GM12878 (cell line): ENCODE measurements around the gene NTM. TPM values are rescaled to one million over a fixed set of nuclear protein-coding genes. Genes with fewer than 3 reads are reported as not detected.
A peak's percentile ranks its signal among the peaks of the same experiment; 100 is the strongest.

ENCODE experiments used
- ATAC-seq: fragments of 200-7000 bp; cut with Tn5 transposase; 3 replicates; pipeline ENCODE4 v1.9.1; 2020; ENCODE audit warnings: mild to moderate bottlenecking, moderate library complexity
- BruUV-seq: library from RNA; stranded (reverse); fragments of 400-500 nt; replicated peaks from 2 replicates; lab custom pipeline; 2021; lab: Mats Ljungman, UMichigan
- CTCF ChIA-PET: fragments of 300-600 bp; sonication (Branson Sonifier 250); formaldehyde crosslinking; extraction: SDS; loops from one replicate; lab custom pipeline; 2021; ENCODE audit warnings: inconsistent platforms; lab: Yijun Ruan, JAX
- POLR2A ChIA-PET: fragments of 350-600 bp; formaldehyde crosslinking; extraction: SDS; loops from one replicate; lab custom pipeline; 2021; ENCODE audit warnings: inconsistent platforms; lab: Charles Lee
- RAD21 ChIA-PET: fragments of 300-600 bp; sonication (Branson Sonifier 250); formaldehyde crosslinking; loops from one replicate; lab custom pipeline; 2023; ENCODE audit warnings: antibody characterized with exemption; ENCODE audit not compliant: unreplicated experiment; lab: Charles Lee
- SMC1A ChIA-PET: fragments of 300-600 bp; sonication (Branson Sonifier 250); formaldehyde crosslinking; loops from one replicate; lab custom pipeline; 2023; ENCODE audit not compliant: unreplicated experiment, uncharacterized antibody; lab: Charles Lee
- DNase-seq: peaks from one replicate; pipeline ENCODE4 v3.0.0-alpha.2; 2011; ENCODE audit warnings: low read depth, low spot score
- FAIRE-seq: peaks from 3 replicates; lab custom pipeline; 2011; peaks lifted over from hg19 to GRCh38; lab: Jason Lieb, UNC
- H2AFZ ChIP-seq: 2 replicates; pipeline ENCODE4 v1.6.0; 2011; ENCODE audit warnings: low read depth, low read length, control low read depth; ENCODE audit not compliant: control insufficient read depth
- H3K27ac ChIP-seq: 2 replicates; pipeline ENCODE4 v1.5.1; 2011; ENCODE audit warnings: control low read depth; ENCODE audit not compliant: control insufficient read depth, insufficient read depth
- H3K27me3 ChIP-seq, 2 experiments: replicated peaks in 1 of 2; 2 replicates each; pipeline versions ENCODE4 v1.6.0 to v1.6.1; 2011; ENCODE audit warnings: low read length in 1 of 2; ENCODE audit not compliant: control insufficient read depth in 2 of 2, insufficient read depth in 2 of 2
- H3K36me3 ChIP-seq, 2 experiments: 2 replicates each; pipeline ENCODE4 v1.5.1; 2011; ENCODE audit warnings: low read length in 1 of 2; ENCODE audit not compliant: control insufficient read depth in 2 of 2, insufficient read depth in 2 of 2
- H3K4me1 ChIP-seq: 2 replicates; pipeline ENCODE4 v1.6.1; 2011; ENCODE audit warnings: mild to moderate bottlenecking, low read length, moderate library complexity, mixed read lengths; ENCODE audit not compliant: control insufficient read depth, insufficient read depth
- H3K4me2 ChIP-seq: 2 replicates; pipeline ENCODE4 v1.6.0; 2011; ENCODE audit warnings: control low read depth; ENCODE audit not compliant: control insufficient read depth, insufficient read depth
- H3K4me3 ChIP-seq: fragments of 200-600 bp; sonication (generic); 2 replicates; pipeline ENCODE4 v1.5.1; 2016
- H3K79me2 ChIP-seq: 2 replicates; pipeline ENCODE4 v1.6.0; 2011; ENCODE audit warnings: low read length; ENCODE audit not compliant: control insufficient read depth, insufficient read depth
- H3K9ac ChIP-seq: 2 replicates; pipeline ENCODE4 v1.8.0; 2011; ENCODE audit warnings: low read length, control low read depth, mixed read lengths; ENCODE audit not compliant: control insufficient read depth, insufficient read depth
- H3K9me3 ChIP-seq: replicated peaks from 3 replicates; pipeline ENCODE4 v1.5.1; 2011; ENCODE audit warnings: mild to moderate bottlenecking, low read length; ENCODE audit not compliant: control insufficient read depth, insufficient read depth
- H4K20me1 ChIP-seq: 2 replicates; pipeline ENCODE4 v1.6.0; 2011; ENCODE audit not compliant: control insufficient read depth, insufficient read depth
- E2F4 ChIP-seq: IDR thresholded peaks from 2 replicates; pipeline ENCODE4 v1.6.1; 2012; ENCODE audit warnings: low read depth, low read length, improper control_type of control experiment
- FOXK2 ChIP-seq: fragments of 450-650 bp; IDR thresholded peaks from 2 replicates; pipeline ENCODE4 v1.6.1; 2017; ENCODE audit warnings: mild to moderate bottlenecking, moderate library complexity
- KDM1A ChIP-seq: fragments of 200-600 bp; sonication (generic); IDR thresholded peaks from 2 replicates; pipeline ENCODE4 v1.6.1; 2016; ENCODE audit warnings: borderline replicate concordance
- MTA2 ChIP-seq: fragments of 450-650 bp; IDR thresholded peaks from 2 replicates; pipeline ENCODE4 v1.6.1; 2016; ENCODE audit warnings: low read depth, mild to moderate bottlenecking, moderate library complexity
- RELB ChIP-seq: fragments of 450-650 bp; IDR thresholded peaks from 2 replicates; pipeline ENCODE4 v1.6.1; 2017; ENCODE audit warnings: low read depth, mild to moderate bottlenecking, moderate library complexity
- RUNX3 ChIP-seq: IDR thresholded peaks from 2 replicates; pipeline ENCODE4 v1.6.1; 2012; ENCODE audit warnings: low read length, inconsistent platforms
- SPI1 ChIP-seq: IDR thresholded peaks from 2 replicates; pipeline ENCODE4 v1.6.1; 2011; ENCODE audit warnings: low read depth, mild to moderate bottlenecking, low read length, moderate library complexity, borderline replicate concordance; ENCODE audit not compliant: insufficient read depth
- STAT1 ChIP-seq: fragments of 450-650 bp; conservative IDR thresholded peaks from 2 replicates; pipeline ENCODE4 v1.6.1; 2014; ENCODE audit warnings: antibody characterized with exemption, mild to moderate bottlenecking
- WGBS: methylation state at CpG from one replicate; pipeline ENCODE4 v1.1.6; 2016; ENCODE audit warnings: low lambda C conversion rate; ENCODE audit not compliant: insufficient replicate concordance, insufficient coverage; ENCODE audit errors: missing lambda C conversion rate; 5-methylcytosine and 5-hydroxymethylcytosine counted together
- in situ Hi-C: fragments of 300-500 bp; cut with MboI; formaldehyde crosslinking; loops from 9 replicates; pipeline ENCODE4 v1.14.3; 2018; ENCODE audit warnings: mixed read lengths
- intact Hi-C: fragments of 100-400 bp; cut with micrococcal nuclease; formaldehyde crosslinking; loops from one replicate; pipeline ENCODE4 v1.14.2; 2022; ENCODE audit not compliant: unreplicated experiment
- polyA plus RNA-seq, 11 experiments: library from polyadenylated mRNA; depleted of rRNA in 4 of 11; unstranded in 6 of 11; stranded (reverse) in 5 of 11; fragments of >200 nt; fragmentation: Nextera tagmentation in 4 of 11; fragmentation: Illumina TruSeq in 1 of 11; extraction: Ambion mirVana in 4 of 11; extraction: Trizol in 1 of 11; gene quantifications; 1 replicate in 1 of 11; 2 replicates in 10 of 11; pipeline versions ENCODE4 v1.2.1 to v1.2.3, GENCODE V29; 2011 to 2016; ENCODE audit warnings: inconsistent platforms in 2 of 11, missing spikeins in 2 of 11, low read depth in 1 of 11
- total RNA-seq, 4 experiments: library from RNA; depleted of rRNA in 3 of 4; stranded (reverse); fragments of >200 nt in 3 of 4; fragmentation: Illumina TruSeq in 1 of 4; extraction: Trizol in 1 of 4; gene quantifications; 2 replicates each; pipeline versions ENCODE4 v1.2.1 to v1.2.3, GENCODE V29; 2013 to 2021

The NTM gene
- total and polyA plus RNA-seq, 10 of the 15 experiments (the other 5 are each of a cell fraction or from before 2014, with no cell fraction given): not detected

GRCh38 chr11:132289590-132290256 lies 919.3 kb downstream of the NTM start:
- in situ Hi-C loops (no loop called here), intact Hi-C loops (no loop called here)
- SMC1A ChIA-PET: no interaction called here
- H4K20me1 ChIP-seq: no peaks in the 10 kb centered on the region
- no TSS peak for BruUV-seq
- FAIRE-seq (no peak), ATAC-seq (peak; percentile 53), DNase-seq (no peak)
- no peaks in the 10 kb centered on the region for H3K4me1 ChIP-seq
- H3K36me3 ChIP-seq: no peaks in the 10 kb centered on the region
- no peaks in the 10 kb centered on the region for H3K9me3 ChIP-seq
- H3K4me2 ChIP-seq: no peak overlapping the region
- 10% methylated on average over 6 of the region's 6 CpGs for WGBS
- POLR2A ChIA-PET: no interaction called here
- TF ChIP-seq RELB (no peak), RUNX3 (peak; percentile 27; the same call in 1 of the 2 replicates)
- H3K27ac ChIP-seq: no peak overlapping the region
- peaks cover 0 to 3% of the 10 kb centered on the region in 2 experiments; a peak in 1 of 4 replicates for H3K27me3 ChIP-seq
- no peaks in the 10 kb centered on the region for H3K79me2 ChIP-seq
- no peak overlapping the region for H2AFZ ChIP-seq
- RAD21 ChIA-PET: no interaction called here
- no peak overlapping the region for H3K9ac ChIP-seq
- CTCF ChIA-PET: interaction anchor here (1.0 to 1.7 kb wide), 3 partner anchors 11 to 22 kb away, joined by 3 to 4 read pairs (median 3); no protein-coding TSS in a partner anchor
- H3K4me3 ChIP-seq: no peak overlapping the region

GRCh38 chr11:132293586-132293985 lies 923.2 kb downstream of the NTM start:
- no peak overlapping the region for H3K9ac ChIP-seq
- intact Hi-C loops (no loop called here), in situ Hi-C loops (no loop called here)
- H4K20me1 ChIP-seq: no peaks in the 10 kb centered on the region
- H3K4me1 ChIP-seq: no peaks in the 10 kb centered on the region
- no peak overlapping the region for H3K27ac ChIP-seq
- ChIA-PET SMC1A (interaction anchor here (1.5 kb wide), 1 partner anchor 11 kb away, joined by 4 read pairs; no protein-coding TSS in a partner anchor), POLR2A (no interaction called here), CTCF (interaction anchor here (2.7 kb wide), 1 partner anchor 19 kb away, joined by 8 read pairs; no protein-coding TSS in a partner anchor), RAD21 (no interaction called here)
- no peaks in the 10 kb centered on the region for H3K79me2 ChIP-seq
- no peak overlapping the region for H3K4me2 ChIP-seq
- BruUV-seq: no TSS peak
- no peaks in the 10 kb centered on the region for H3K9me3 ChIP-seq
- TF ChIP-seq STAT1 (no peak), MTA2 (no peak), E2F4 (no peak), SPI1 (no peak), KDM1A (no peak), FOXK2 (no peak)
- ATAC-seq (no peak), FAIRE-seq (no peak), DNase-seq (no peak)
- no peak overlapping the region for H2AFZ ChIP-seq
- no peak overlapping the region for H3K4me3 ChIP-seq
- H3K27me3 ChIP-seq: no peaks in the 10 kb centered on the region
- H3K36me3 ChIP-seq: no peaks in the 10 kb centered on the region
- 57% methylated on average over 4 of the region's 4 CpGs for WGBS
